GM21390 (cell line): ENCODE measurements around the gene ASCL2.
"Not testable (repeated sequence)": the region's sequence is repeated elsewhere in the genome, so short reads cannot be mapped to it uniquely, and the experiment has no call there.

Source experiments
- ATAC-seq: cut with Tn5 transposase; IDR thresholded peaks from one replicate; pipeline ENCODE4 v1.9.1; 2021; ENCODE audit not compliant: unreplicated experiment

Gene ASCL2

DNA sequence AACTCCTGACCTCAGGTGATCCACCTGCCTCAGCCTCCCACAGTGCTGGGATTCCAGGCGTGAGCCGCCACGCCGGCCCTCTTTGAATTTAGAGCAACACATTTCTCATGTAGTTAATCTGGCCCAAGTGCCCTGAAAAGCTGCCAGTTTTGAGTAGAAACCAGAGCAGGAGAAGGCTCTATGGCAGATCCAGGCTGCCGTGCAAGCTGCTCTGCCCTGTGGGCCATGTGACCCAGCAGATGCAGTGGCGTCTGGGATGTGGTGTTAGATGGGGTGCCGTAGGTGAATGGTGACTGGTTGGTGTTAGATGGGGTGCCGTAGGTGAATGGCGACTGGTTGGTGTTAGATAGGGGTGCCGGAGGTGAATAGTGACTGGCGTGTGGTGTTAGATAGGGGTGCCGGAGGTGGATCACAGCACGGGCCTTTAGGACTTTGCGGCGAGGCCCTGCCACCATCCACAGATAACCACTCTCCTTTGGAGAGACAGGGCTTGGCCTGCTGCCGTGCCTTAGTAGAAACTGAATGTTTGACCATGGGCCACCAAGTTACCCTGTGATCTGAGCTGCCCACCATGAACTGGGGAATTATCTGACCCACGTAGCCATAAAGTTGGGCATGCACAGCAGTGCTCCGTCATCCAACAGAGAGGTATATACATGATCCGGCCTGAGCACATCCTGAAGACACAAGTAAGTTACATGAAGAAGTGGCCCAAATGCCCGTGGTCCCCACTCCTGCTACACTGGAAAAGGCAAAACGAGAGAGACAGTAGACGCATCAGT is 32.7 kb downstream of the ASCL2 start:
- ATAC-seq = no peak

GRCh38 chr11:2236381-2237134 is 33.8 kb downstream of the ASCL2 start:
- ATAC-seq = not testable (repeated sequence)

DNA sequence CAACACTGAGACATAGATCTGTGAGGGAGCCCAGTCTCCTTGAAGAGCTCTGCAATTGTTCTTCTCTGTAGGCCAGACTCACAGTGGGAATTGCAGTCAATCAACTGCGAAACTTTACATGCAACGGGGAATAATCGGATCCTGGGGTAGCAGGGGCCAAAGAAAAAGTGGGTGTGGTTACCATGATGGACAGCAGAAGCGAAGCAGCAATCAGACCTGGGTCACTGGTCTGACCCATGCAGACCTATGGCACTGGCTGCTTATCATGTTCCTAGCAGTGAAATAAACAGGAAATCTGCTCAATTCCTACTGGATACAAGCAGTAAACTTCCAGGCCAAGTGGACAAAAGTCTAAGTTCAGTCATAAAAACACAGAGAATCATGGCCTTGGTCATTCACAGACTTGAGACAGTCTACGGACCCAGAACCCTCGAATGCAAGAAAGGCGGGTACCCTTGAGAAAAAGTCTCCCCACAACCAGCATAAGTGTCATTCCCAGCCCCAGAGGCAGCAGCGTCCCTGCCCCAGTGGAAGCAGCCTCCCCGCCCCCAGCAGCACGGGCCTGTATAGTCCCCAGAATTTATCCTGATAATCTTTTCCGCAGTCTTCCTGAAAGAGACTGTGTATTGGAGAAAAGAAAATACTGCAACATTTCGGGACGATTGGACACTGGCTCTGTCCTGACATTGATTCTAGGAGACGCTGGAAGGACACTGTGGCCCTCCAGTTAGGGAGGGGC is 34.6 kb downstream of the ASCL2 start:
- no peak for ATAC-seq

DNA sequence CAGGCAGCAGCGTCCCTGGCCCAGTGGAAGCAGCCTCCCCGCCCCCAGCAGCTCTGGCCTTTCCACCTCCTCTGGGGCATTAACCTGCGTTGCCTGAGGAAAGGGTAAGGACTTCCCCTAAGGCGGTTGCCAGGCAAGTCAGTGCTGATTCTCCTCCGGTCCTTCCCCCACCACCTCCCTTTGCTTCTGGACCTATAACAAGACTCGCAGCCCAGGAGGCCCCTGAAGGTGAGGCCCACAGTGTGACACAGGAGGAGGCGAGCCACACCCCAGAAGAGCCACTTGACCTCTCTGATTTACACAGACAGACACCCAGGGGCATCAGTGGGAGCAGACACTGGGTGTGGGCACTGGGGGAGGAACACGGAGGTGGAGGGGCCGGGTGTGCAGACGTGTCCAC is 35.4 kb downstream of the ASCL2 start:
- ATAC-seq = no peak

GRCh38 chr11:2233693-2234455 is 36.5 kb downstream of the ASCL2 start:
- no peak for ATAC-seq

- no peak for ATAC-seq
These were observed 40.6 kb downstream of the ASCL2 start for GRCh38 chr11:2229713-2230297.

GRCh38 chr11:2224254-2224653 is 46.1 kb downstream of the ASCL2 start:
- ATAC-seq = no peak

DNA sequence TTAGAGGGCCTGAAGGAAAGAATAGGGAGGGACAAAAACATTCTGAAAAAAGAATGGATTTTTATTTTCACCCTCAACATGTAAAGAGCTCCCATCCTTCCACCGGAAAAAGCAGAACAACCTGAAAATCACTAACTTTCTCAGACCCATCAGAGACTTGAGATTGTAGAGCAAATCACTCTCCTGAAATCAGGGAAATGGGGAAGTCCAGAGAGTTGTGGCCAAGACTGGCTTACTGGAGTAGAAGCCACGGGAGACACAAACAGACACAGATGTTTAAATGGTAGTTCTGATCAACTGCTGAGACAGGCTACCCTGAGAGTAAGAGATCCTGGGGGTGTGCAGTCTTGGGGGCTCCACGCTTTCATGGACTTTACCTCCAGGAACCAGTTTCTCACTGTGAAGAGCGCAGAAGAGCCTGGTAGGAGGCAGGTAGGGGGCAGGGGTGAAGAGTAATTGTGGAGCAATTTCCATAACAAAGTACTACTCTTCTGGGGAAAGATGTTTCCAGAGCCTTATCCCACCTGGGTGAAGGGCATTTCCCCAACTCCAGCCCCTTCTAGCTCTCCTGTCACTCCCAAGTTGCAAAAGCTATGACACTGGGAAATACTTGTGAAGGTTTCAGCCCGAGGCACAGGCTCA is 47.1 kb downstream of the ASCL2 start:
- ATAC-seq = no peak

DNA sequence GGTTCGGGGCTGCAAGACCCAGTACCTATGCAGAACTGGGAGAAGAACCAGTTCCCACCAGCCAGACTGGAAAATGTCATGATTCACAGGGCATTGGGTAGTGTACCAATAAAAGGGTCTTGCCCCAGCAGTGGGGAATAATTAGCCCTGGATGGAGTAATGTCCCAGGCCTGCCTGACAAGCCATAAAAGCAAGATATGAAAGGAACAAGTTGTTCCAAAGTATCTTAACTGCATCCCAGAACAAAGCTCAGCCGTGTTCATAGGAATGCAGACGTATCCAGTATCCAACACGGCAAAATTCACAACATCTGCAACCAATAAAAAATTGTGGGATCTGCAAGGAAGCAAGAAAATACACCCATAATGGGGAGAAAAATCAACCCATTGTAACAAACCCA is 47.9 kb downstream of the ASCL2 start:
- ATAC-seq = no peak

DNA sequence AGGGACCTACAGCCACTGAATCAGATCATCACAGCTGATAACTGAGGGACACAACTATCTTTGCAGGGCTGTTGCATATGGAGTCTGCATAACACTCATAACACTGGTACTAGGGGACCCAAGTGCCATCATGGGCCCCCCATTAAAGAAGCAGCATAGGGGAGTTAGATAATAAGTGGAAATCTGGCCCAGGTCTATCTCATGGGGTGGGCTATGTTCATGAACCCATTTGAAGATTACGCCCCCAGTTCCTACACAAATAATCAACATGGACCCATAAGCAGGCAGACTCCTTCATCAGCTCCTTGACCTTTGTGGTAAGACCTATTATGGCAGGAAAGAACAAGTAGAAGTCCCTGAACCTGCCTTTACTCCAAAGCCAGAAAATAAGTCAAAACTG is 48.8 kb downstream of the ASCL2 start:
- ATAC-seq = no peak

DNA sequence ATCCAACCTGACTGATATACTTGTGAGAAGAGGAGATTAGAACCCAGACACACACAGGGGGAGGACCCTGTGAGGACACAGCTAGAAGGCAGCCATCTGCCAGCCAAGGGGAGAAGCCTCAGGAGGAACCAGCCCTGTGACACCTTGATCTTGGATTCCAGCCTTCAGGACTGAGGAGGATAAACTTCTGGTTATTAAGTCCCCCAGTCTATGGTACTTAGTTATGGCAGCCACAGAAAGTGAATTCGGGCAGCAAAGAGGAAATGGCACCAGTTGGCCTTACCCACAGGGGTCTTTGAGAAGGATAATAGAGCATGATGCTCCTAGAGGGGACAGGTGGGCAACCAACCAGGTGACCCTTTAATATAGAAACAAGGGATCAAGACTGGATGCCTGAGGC is 49.4 kb downstream of the ASCL2 start:
- ATAC-seq = no peak

GRCh38 chr11:2220173-2220771 is 50.1 kb downstream of the ASCL2 start:
- ATAC-seq = no peak

DNA sequence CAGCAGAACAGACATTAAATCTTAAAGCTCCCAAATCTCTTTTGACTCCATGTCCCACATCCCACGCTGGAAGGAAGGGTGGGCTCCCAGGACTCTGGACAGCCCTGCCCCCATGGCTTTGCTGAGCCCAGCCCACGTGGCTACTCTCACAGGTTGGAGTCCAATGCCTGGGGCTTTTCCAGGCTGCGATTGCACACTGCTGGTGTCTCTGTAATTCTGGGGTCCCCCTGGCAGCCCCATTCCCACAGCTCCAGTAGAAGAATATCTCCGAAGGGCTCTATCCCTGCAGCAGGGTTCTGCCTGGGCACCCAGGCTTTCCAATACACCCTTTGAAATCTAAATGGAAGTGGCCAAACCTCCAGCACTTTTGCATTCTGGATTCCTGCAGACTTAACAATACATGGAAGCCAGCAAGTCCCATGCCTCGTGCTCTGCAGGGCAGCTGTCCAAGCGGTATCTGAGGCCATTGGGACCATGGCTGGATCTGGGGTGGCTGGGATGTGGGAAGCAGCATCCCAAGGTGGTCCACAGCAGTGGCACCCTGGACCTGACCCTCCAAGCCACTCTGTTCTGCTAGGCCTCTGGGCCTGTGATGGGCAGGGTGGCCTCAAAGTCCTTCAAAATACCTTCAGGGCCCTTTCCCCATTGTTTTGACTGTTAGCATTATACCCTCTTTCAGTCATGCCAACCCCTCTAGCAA is 50.9 kb downstream of the ASCL2 start:
- no peak for ATAC-seq
